Measurements from ENCODE around the gene FGFBP1.

The FGFBP1 gene

DNA sequence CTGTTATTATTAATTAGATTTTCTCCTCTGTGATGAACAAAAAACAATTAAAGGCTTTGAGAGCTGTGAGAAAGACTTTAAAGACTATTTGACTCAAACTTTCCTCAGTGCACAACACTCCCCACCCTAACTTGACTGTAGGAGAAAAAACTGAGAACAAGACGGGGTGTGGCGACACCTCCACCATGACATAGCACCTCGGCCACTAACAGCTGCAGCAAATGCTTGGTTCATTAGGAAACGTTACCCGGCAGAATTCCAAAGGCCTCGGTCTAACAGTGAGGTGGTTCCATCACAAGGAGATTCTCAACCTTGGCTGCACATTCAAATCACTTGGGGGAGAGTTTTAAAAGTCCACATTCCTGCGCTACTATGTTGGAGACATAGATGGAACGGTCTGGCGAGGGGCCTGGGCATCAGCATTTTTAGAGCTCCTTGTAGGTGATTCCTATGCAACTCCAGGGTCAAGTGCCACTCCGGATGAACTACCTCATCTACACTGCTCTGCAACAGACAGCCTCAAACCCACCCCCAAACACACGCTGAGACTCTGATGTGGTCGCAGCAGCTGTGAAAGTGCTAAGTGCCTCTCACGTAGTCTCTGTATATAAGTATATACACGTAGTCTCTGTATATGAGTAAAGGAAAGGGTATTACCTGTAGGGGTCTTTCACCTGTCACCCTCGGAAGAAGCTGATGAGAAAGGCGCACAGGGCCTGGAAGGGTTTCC is 23.4 kb upstream of the FGFBP1 start:
- TF ChIP-seq, protein P1, sequence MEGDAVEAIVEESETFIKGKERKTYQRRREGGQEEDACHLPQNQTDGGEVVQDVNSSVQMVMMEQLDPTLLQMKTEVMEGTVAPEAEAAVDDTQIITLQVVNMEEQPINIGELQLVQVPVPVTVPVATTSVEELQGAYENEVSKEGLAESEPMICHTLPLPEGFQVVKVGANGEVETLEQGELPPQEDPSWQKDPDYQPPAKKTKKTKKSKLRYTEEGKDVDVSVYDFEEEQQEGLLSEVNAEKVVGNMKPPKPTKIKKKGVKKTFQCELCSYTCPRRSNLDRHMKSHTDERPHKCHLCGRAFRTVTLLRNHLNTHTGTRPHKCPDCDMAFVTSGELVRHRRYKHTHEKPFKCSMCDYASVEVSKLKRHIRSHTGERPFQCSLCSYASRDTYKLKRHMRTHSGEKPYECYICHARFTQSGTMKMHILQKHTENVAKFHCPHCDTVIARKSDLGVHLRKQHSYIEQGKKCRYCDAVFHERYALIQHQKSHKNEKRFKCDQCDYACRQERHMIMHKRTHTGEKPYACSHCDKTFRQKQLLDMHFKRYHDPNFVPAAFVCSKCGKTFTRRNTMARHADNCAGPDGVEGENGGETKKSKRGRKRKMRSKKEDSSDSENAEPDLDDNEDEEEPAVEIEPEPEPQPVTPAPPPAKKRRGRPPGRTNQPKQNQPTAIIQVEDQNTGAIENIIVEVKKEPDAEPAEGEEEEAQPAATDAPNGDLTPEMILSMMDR (IDR thresholded peaks at IDR 0.05; ENCODE audit: low read length, missing control alignments) = no peak
- H3K4me3 ChIP-seq (replicated peaks; ENCODE audit: low read depth, low read length) = no peak overlapping the region
- no peak for DNase-seq (ENCODE audit: low read depth)

GRCh38 chr4:15958562-15958961 is 20.0 kb upstream of the FGFBP1 start:
- TF ChIP-seq, protein P1 (IDR thresholded peaks at IDR 0.05; ENCODE audit: low read length, missing control alignments) = no peak
- H3K4me3 ChIP-seq (replicated peaks; ENCODE audit: low read depth, low read length) = no peak overlapping the region
- DNase-seq (ENCODE audit: low read depth) = no peak

DNA sequence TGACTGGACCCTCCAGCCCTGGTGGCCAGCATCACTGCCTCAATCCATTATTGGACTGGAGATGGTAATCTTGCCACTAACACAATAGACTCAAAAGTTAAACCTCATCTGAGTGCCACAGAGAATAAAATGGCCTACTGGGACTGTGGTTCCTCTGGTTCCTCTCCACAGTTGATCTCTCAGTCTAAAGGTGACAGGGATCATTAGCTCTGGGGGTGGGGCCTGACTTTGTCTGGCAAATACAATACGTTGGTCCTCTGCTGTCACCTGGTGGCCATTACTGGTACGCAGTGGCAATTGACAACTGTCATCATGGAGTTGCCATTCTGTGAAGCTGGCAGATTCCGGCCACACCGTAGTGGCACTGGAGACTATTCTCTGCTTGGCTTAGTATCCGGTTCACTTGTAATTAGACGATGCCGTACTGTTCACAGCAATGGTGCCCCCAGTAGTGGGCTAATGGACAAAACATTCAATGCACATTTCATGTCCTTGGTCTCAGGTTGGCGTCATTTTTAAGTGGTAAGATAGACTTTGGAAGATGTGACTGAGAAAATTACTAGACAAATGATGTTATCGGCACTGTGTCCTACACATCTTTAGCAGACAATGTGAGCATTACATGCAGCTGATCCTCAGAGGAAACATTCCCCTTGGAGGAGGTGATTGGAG is 17.8 kb upstream of the FGFBP1 start:
- H3K4me3 ChIP-seq (replicated peaks; ENCODE audit: low read depth, low read length) = no peak overlapping the region
- peak; percentile 67 for DNase-seq (ENCODE audit: low read depth)
- TF ChIP-seq, protein P1 (IDR thresholded peaks at IDR 0.05; ENCODE audit: low read length, missing control alignments) = peak; percentile 100

GRCh38 chr4:15955670-15956069 is 17.1 kb upstream of the FGFBP1 start:
- TF ChIP-seq, protein P1 (IDR thresholded peaks at IDR 0.05; ENCODE audit: low read length, missing control alignments) = peak; percentile 33
- no peak overlapping the region for H3K4me3 ChIP-seq (replicated peaks; ENCODE audit: low read depth, low read length)
- DNase-seq (ENCODE audit: low read depth) = peak; percentile 23

DNA sequence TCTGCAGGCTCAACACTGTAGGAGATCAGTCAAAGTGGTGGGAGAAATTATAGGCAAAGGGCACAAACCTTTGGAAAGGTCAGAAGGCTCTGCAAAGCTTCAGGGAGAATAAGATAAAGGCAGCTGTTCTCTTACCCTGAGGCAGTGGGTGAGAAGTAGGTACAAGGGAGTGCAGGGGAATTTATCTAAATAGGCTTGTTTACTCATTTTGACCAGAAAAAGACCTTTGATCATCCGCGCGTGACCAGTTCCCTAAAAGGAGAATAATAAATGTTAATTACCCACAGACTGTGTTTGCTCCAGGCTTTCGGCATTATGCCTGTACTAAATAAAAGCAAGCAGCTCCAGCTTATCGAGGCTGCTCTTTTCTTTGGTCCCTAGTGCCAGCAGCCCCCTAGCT is 15.1 kb upstream of the FGFBP1 start:
- DNase-seq (ENCODE audit: low read depth) = no peak
- no peak overlapping the region for H3K4me3 ChIP-seq (replicated peaks; ENCODE audit: low read depth, low read length)
- TF ChIP-seq, protein P1 (IDR thresholded peaks at IDR 0.05; ENCODE audit: low read length, missing control alignments) = no peak

DNA sequence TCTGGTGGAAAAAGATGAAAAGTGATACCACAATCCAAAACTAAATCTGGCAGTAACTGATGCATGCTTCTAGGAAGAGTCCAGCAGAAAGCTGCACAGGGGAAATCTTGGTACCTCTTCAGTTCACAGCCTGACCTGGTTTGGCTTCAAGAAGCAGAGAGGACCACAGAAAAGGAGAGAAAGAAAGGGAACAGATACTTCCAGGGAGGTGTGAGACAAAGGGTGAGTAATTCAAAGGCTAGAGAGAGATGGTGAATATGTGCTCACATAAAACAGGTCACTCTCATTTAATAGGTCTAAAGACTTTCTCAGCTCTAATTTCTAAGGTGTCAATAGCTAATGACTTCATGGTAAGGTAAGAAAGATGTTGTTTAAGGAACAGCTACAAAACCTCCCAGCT is 13.2 kb upstream of the FGFBP1 start:
- TF ChIP-seq, protein P1 (IDR thresholded peaks at IDR 0.05; ENCODE audit: low read length, missing control alignments) = no peak
- H3K4me3 ChIP-seq (replicated peaks; ENCODE audit: low read depth, low read length) = no peak overlapping the region
- DNase-seq (ENCODE audit: low read depth) = no peak

All from fibroblast of pulmonary artery (primary cell).